AG08395 (cell line): ENCODE measurements around the gene PHF11.
A peak's percentile ranks its signal among the peaks of the same experiment; 100 is the strongest.
"Not testable (repeated sequence)": the region's sequence is repeated elsewhere in the genome, so short reads cannot be mapped to it uniquely, and the experiment has no call there.

Experiments used
- DNase-seq: peaks from one replicate; pipeline ENCODE4 v3.0.0; 2012; ENCODE audit warnings: mixed read lengths, low spot score

The PHF11 gene

DNA sequence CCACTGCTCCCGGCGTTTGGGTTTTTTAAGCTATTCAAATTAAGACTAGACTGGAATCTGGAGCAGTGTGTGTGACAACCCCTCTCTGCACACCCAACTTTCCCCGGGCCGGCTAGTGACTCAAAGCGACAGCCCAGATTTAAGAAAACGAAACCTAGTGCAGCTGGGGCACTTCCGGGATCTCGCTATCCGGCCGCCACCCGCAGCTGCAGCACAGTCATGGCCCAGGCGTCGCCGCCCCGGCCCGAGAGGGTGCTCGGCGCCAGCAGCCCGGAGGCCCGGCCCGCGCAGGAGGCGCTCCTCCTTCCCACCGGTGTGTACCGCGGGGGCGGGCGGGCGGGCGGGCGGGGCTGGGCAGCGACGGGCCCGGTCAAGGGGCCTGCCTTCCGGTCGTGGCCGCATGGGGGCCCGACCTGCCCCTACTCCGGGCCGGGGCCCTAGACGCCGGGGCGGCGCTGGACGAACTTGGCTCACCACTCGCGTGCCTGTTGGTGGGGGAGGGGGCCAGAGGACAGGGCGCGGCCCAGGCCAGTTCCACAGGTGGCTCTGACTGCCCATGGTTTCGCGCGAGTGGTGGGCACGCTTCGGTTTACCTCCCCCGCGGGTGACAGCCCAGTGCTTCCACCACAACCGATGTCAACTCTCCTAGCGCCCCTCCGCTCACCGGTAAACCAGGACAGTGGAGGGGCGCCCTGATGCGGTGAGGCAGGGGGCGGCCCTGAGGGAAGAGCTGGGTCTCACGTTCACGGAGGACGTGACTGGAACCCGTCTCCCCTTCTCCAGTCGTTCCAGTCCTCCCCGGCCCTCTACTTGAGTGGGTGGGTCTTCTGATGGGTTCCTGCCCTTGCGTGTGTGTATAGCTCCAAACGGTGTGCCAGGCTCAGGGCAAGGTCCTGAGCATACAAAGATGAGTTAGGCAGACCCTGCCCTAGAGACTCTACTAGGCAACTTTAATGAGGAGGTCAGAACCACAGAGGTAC lies at the start of gene PHF11:
PHF11 (plus strand) TSS at position 171 of the 980 bp plus-strand sequence; CDS start at position 220, 49 bp downstream.
- peak; percentile 76 for DNase-seq

DNA sequence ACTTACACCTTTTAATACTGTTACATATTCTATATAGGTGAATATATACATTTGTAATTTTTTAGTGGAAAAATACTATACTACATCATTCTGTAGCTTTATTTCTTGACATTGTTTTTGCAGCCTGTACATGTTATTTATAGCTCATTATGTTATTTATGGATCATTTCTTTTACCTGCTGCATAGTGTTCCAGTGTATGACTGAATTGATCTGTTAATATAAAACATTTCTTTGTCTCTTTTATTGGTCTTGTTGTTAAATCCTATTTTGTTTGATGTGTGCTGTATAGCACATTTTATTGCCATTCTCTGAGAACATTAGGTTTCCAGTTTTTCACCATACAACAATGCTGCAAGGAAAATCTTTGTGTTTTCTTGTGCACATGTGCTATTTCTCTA lies 49.3 kb upstream of the PHF11 start:
- no peak for DNase-seq

DNA sequence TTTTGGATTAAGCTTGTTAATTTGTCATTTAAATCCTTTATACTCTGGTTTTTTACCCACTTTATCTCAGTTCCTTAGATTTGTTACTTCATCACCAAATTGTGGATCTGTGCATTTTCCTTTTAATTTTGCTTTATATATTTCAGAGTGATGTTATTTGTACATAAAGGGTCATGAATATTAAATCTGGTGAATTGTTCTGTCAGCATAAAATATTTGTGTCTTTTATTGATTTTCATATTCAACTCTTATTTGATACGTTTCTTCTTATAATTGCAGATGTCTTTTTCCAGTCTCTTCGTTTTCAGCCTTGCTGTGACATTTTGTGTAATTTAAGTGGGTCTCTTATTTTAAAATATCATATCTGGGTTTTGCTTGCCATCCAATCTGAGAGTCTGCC lies 47.0 kb upstream of the PHF11 start:
- no peak for DNase-seq

DNA sequence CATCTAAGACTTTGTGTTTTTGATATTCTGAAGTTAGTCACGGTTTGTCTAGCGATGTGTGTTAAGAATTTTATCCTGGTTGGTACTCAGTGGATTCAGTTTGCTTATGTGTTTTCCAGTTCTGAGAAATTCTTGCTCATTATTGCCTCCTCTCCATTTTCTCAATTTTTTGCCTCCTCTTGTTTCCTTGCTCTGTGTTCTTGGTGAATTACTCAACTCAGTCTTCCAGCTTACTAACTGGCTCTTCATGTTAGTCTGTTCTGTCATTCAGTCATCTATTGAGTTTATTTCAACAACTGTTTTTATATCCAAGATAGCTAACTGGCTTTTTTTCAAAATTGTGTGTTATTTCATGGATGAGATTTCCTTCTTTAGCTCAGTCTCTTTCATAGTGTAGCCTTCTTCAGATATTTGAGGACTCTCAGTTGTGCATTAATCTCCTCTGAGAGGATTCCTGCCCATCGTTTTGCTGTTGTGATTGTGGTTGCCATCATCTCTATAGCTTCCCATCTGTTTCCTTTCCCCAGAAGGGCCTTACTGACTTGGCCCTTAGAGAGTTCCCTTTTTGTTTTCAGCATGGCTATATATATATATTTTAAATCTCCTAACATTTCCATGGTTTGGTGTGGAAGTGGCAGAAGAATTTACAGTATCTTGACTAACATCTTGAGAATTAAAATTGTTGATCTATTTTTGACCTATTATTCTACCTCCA lies 45.5 kb upstream of the PHF11 start:
- DNase-seq: no peak

DNA sequence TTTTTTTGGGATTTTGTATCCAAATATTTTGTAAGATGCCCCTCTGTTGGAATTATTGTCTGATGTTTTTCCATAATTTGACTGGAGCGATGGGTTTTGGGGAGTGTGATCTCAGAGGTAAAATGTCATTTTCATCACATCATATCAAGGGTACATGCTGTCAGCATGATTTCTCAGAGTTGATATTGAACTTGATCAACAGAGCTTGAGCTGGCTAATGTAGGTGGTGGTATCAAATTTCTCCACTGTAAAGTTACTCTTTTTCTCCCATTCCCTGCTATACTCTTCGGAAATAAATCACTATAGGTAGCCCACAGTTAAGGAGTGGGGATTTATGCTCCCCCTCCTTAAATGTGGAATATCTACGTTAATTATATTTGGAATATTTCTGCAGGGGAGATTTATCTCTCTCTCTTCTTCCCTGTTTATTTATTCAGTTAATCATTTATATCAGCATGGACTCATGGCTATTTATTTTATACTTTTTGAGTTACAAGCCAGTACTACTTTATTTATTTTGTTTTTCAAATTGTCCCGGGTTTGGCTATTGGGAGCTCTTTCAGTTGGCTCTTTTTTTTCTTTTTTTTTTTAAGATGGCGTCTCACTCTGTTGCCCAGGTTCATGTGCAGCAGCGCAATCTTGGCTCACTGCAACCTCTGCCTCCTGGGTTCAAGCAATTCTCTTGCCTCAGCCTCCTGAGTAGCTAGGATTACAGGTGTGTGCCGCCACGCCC lies 42.9 kb upstream of the PHF11 start:
- DNase-seq: no peak

DNA sequence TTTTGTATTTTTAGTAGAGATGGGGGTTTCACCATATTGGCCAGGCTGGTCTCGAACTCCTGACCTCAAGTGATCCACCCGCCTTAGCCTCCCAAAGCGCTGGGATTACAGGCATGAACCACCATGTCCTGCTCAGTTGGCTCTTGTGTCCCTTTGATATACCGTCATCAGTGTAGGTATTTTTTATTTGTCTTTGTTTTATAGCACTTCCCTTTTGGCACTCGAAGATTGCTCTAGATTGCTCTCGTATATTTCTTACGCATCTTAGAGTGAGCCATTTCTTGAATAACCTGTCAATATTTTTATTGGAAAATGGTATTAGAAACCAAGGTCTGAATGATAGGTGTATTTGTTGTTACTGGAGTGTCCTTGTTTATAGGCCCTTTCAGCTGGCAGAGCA lies 42.3 kb upstream of the PHF11 start:
- DNase-seq: no peak

DNA sequence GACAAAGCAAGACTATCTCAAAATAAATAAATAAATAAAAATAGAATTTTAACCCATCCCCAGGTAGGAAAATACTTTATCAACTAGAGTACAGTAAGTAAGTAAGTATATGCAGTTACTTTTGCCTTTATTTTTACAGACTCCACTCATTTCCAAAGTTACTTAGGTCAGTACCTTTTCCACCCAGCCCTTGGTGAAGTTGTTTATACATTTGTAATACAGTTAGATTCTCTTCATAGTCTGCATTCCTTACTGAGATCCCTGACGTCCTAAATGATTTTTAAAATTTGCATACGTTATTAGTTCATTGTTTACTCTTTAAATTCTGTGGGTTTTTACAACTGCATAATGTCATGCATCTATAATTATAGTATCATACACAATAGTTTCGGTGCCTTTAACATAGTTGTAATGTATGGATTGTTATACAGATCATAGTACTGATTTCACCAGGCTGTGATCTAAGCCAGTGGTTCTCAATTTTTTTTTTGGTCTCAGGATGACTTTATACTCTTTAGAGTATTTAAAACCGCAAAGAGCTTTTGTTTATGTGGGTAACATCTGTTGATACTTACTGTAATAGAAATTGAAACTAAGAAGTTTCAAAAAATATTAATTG lies 41.3 kb upstream of the PHF11 start:
- peak; percentile 19 for DNase-seq

DNA sequence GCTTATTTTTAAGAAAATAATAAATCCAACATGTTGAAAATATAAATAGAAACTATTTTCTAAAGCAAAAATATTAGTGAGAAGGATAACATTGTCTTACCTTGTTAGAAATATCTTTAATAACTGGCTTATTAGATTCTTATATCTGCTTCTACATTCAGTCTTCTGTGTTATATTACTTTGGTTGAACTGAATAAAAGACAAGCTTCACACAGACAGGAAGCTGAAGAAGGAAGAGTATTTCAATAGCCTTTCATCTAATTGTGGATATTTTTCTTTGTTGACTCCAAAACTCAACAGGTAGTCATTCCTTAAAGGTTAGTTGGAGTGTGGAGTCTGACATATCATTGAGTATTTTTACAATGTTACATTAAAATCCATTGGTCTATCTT lies 40.8 kb upstream of the PHF11 start:
- no peak for DNase-seq

DNA sequence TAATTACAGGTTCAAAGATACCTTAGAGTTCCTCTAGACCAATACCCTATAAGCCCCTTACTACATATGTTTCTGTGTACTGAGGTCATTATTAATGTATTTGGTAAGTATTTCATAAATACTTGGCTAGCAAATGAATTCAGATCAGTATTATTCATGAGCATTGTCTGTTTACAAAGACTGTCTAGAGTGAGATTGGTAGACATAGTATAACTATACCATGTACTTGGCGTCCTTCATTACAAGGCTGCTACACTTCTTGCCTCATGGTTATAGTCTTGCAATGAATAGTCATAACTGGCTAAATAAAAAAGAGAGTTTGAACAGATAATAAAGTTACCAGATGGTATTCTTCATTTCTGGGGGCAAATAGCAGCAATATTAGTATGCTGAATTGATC lies 39.6 kb upstream of the PHF11 start:
- no peak for DNase-seq

DNA sequence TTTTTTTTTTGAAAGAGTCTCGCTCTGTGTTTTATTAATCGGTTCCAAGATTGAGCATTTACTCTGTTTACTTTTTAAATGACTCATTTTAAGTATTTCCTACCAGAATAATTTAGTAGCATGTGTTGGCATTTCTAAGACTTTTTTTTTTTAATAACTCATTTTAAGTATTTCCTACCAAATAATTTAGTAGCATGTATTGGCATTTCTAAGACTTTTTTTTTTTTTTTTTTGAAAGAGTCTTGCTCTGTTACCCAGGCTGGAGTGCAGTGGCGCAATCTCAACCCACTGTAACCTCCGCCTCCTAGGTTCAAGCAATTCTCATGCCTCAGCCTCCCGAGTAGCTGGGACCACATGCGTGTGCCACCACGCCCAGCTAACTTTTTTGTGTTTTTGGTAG lies 38.5 kb upstream of the PHF11 start:
- peak; percentile 15 for DNase-seq

DNA sequence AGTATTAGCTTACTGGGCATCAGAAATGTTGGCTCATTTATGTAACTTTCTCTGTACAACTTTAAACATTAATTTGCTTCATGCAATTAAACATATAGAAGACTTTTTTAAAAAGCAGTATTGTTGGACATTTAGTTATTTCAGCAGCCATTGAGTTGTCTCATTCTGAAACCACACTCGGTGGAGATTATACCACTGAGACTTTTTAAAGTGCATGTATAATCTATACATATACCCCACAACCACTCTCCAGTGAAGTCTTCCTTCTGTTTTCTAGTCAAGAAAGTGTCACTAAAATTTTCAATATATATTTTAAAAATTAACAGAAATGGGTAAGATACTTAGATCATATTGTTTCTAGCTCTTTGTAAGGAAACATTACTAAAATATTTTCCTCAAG lies 36.2 kb upstream of the PHF11 start:
- no peak for DNase-seq

DNA sequence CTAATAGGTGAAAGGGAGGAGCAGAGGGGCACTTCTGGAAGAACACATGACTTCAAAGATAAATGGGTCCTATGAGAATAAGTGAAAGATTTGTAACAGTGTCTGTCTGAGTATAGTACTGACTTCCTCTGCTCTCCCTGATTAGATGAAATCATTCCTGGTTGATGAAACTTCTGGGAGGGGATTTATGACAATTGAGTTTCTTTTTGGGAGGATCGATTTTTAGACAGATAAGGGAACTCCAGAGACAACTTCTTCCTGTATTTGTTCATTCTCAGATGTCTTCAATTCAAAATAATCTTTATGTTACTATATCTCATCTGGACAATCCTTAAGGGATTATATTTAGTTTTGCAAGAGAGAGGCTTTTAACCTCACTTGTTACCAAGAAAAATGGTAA lies 31.7 kb upstream of the PHF11 start:
- DNase-seq: no peak

DNA sequence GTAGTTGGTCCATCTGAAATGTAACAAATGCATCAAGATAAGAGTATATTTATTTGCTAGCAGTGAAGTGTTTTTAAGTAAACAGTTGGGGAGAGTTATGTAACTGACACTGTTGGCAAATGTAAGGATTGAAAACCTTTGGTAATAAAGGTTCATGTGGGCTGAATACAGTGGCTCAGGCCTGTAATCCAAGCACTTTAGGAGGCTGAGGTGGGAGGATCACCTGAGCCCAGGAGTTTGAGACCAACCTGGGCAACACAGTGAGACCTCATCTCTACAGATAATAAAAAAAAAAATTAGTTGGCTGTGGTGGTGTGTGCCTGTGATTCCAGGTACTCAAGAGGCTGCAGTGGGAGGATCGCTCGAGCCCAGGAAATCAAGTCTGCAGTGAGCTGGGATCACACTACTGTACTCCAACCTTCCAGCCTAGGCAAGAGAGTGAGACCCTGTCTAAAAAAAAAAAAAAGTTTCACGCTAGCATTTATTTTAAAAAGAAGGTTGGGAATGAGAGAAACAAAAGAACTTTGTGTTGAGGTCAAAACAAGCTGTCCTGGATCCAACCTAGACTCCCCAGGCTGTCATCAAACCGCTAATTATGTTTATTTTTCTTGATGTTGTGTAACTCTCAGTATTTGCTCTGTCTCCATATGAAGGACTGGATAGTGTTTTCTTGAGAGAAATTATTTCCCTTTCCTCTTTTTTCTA lies 31.0 kb upstream of the PHF11 start:
- no peak for DNase-seq

DNA sequence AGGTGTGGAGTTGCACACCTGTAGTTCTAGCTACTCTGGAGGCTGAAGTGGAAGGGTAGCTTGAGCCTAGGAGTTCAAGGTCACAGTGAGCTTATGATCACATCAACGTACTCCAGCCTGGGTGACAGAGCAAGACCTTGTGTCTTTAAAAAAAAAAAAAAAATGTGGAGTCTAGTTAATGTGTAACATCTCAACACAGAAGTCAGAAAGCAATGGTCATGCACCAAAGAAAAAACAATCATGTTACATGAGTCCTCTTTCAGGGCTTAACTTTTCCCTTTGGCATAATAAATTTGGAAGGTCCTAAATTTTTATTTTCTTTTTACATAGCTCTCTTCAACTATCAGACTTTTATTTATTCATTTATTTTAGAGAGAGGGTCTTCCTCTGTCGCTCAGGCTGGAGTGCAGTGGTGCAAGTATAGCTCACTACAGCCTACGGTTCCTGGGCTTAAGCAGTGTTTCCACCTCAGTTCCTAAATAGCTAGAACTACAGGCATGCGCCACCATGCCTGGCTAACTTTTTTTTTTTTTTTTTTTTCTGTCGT lies 29.4 kb upstream of the PHF11 start:
- no peak for DNase-seq

DNA sequence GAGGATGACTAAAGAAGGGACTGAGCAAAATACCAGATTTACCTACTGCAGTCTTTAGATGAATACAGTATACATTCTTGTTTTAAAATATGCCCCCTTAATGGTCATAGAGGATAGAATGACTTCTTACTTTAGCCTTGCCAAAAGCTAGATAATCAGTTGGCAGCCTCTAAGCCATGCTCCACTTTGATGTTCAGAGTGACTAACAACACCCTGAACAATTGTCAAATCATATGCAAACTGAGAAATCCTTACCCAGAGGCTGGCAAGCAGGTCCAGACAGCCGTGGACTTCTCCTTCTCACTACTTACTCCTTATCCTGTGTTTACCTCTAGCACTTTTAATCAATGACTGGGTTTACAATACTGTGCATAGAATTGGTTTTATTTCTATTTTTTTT lies 23.6 kb upstream of the PHF11 start:
- DNase-seq: no peak

DNA sequence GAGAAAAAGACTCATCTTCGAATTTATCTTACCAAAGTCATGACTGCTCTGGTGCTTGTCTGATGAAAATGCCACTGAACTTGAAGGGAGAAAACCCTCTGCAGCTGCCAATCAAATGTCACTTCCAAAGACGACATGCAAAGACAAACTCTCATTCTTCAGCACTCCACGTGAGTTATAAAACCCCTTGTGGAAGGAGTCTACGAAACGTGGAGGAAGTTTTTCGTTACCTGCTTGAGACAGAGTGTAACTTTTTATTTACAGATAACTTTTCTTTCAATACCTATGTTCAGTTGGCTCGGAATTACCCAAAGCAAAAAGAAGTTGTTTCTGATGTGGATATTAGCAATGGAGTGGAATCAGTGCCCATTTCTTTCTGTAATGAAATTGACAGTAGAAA lies 19.2 kb upstream of the PHF11 start:
- no peak for DNase-seq

DNA sequence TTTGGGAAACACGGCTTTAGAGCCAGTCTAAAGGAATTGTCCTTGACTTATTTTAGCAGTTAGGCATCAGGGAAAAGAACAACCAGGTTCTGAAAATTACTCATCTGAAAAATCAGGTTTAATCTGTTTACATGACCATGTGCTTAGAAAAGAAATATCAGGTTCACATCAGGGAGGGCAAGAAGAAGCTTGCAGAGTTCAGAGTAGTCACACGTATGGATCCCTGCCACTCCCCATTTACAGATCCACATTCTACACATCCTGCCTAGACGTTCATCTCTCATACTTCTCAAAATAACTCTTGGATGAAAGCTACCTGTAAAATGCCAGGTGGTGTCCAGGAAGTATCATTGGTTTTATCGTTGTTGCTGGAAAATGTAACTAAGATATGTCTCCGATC lies 14.0 kb upstream of the PHF11 start:
- DNase-seq: no peak

DNA sequence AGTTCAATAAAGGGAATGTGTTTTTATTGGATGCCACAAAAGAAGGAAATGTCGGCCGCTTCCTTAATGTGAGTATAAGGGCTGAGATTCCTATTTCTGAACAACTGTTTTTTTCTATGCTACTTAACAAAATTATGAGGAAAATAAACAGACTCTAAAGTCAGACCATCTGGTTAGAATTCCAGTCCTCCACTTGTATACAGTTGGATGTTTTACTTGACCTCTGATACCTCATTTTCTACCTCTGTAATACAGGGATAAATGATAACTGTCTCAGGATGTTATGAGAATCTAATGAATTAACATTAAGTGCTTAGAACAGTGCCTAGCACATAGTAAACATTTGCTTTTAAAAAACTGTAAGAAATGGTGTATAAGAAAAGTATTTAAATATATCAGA lies 7.2 kb upstream of the PHF11 start:
- no peak for DNase-seq

DNA sequence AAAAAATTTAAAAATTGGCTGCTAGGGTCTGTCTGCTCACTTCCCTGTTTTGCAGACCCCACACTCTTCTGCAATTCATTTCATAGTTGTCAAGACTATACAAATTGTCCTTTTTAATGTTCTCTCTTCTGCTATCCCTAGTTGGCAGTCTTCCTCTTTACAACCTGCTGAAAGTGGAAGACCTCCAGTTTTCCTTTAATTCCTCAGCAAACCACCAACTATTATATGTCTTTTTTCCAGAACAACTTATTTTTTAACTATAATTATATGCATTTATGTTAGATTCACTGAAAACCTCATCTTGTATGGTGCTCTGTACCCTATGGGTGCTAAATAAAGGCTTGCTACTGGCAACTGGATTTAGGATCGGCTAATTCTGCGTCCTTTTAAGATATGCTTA lies 1.1 kb upstream of the PHF11 start:
- no peak for DNase-seq

DNA sequence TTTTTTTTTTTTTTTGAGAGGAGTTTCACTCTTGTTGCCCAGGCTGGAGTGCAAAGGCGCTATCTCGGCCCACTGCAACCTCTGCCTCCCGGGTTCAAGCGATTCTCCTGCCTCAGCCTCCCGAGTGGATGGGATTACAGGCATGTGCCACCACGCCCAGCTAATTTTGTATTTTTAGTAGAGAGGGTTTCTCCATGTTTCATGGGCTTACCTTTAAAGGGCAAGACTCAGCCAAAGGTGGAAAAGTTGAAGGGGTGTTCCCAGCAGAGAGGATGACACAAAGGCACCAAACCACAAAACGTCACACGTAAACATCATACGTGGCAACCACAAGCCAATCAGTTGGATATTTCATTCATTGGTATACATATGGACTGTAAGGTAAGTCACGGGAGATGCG lies 1.1 kb downstream of the PHF11 start:
- not testable (repeated sequence) for DNase-seq

DNA sequence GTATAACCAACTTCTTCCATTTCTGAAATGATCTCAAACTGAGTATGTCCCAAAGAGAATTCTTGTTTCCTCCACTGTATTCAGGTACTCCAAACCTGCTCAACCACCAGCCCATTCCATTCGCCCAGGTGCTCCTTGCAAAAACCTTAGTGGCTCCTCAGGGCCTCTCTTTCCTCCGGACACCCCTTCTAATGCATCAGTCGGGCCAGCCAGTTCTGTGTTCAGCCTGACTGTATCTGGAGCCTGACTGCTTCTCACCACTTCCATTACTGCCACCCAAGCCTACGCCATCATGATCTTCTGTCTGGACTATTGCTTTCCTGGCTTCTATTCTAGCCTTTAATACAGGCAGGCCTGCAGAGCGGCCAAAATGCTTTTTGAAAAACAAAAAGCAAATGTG lies 1.5 kb downstream of the PHF11 start:
- DNase-seq: no peak
